GM21576 (cell line): Measurements from ENCODE around the gene LIPE.
"Not testable (repeated sequence)": the region's sequence is repeated elsewhere in the genome, so short reads cannot be mapped to it uniquely, and the experiment has no call there.

Source experiments
- ATAC-seq: cut with Tn5 transposase; IDR thresholded peaks from one replicate; pipeline ENCODE4 v1.9.1; 2021; ENCODE audit warnings: mild to moderate bottlenecking, moderate library complexity; ENCODE audit not compliant: unreplicated experiment

The LIPE gene, protein sequence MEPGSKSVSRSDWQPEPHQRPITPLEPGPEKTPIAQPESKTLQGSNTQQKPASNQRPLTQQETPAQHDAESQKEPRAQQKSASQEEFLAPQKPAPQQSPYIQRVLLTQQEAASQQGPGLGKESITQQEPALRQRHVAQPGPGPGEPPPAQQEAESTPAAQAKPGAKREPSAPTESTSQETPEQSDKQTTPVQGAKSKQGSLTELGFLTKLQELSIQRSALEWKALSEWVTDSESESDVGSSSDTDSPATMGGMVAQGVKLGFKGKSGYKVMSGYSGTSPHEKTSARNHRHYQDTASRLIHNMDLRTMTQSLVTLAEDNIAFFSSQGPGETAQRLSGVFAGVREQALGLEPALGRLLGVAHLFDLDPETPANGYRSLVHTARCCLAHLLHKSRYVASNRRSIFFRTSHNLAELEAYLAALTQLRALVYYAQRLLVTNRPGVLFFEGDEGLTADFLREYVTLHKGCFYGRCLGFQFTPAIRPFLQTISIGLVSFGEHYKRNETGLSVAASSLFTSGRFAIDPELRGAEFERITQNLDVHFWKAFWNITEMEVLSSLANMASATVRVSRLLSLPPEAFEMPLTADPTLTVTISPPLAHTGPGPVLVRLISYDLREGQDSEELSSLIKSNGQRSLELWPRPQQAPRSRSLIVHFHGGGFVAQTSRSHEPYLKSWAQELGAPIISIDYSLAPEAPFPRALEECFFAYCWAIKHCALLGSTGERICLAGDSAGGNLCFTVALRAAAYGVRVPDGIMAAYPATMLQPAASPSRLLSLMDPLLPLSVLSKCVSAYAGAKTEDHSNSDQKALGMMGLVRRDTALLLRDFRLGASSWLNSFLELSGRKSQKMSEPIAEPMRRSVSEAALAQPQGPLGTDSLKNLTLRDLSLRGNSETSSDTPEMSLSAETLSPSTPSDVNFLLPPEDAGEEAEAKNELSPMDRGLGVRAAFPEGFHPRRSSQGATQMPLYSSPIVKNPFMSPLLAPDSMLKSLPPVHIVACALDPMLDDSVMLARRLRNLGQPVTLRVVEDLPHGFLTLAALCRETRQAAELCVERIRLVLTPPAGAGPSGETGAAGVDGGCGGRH

GRCh38 chr19:42427313-42427712, at the start of gene LIPE:
Gene LIPE (minus strand): TSS chr19:42427388. CDS start chr19:42427149, 239 bp downstream.
- no peak for ATAC-seq

DNA sequence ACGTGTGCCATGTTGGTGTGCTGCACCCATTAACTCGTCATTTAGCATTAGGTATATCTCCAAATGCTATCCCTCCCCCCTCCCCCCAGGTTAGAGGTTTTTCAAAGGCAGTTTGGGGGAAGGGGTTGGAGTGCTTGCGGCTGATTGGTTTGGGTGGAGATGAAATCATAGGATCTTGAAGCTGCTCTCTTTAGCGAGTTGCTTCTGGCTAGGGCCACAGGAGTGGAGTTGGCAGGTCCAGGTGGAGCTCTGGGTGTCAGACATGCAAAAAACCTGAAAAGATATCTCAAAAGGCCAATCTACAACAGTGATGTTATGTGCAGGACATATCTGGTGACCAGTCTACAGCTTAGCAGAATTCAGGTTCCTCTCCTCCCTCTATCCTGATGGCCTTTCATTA, 48.2 kb upstream of the LIPE start:
- ATAC-seq: no peak

DNA sequence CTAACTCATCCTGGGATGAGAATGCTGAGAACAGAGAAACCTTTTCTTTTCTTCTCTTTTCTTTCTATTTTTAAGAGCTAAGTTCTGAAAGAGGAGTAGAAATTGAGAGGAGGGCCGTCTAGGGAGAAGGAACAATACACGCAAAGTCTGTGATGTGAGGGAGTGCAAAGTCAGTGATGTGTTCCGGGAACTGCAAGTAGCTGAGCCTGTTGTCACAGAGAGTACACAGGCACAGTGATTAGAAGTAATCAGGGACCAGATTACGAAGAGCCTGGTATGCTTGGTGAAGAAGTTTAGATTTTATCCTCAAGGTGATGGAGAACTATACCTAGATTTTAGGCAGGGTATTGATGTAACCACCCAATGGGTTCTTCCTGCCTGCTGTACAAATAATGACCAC, 47.6 kb upstream of the LIPE start:
- no peak for ATAC-seq

DNA sequence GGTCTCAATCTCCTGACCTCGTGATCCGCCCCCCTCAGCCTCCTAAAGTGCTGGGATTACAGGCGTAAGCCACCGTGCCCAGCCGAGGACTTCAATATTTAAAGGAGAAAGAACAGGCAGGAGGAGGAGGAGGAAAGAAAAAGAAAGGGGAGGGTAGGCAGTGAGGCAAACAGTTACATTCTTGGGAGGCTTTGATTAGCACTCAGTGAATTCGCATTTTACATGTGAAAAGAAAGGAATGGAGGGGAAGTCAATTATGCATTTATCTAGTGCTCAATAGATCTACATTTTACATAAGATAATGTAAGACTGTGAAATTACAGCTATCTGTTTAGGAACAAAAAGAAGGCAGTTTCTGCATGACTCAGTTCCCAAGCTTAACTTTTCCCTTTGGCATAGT, 46.5 kb upstream of the LIPE start:
- no peak for ATAC-seq

DNA sequence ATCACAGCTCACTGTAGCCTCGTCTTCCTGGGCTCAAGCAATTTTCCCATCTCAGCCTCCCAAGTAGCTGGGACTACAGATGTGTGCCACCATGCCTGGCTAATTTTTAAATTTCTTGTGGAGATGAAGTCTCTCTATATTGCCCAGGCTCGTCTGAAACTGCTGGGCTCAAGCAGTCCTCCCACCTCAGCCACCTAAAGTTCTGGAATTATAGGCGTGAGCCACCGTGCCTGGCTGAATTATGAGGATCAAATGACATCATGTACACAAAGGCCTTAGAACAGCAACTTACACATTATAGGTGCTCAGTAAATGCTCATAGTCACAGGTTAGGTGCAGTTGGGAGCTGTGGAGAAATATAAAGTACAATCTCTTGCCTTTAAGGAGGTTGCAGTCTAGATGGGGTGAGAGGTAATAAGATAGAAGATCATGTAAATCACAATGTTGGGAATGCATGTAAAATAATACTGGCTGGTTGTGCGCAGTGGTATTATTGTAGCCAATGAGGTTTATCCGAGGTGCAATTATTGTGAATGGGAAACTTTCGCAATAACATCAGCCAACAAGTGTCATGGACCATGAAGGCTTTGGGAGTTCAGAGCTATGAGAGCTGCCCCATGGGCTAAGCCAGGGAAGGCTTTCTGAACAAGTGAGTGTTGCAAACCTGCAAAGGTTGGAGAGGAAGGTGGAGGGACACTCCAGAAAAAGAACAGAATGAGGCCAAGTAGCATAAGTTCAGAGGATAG, 45.4 kb upstream of the LIPE start:
- ATAC-seq: no peak

DNA sequence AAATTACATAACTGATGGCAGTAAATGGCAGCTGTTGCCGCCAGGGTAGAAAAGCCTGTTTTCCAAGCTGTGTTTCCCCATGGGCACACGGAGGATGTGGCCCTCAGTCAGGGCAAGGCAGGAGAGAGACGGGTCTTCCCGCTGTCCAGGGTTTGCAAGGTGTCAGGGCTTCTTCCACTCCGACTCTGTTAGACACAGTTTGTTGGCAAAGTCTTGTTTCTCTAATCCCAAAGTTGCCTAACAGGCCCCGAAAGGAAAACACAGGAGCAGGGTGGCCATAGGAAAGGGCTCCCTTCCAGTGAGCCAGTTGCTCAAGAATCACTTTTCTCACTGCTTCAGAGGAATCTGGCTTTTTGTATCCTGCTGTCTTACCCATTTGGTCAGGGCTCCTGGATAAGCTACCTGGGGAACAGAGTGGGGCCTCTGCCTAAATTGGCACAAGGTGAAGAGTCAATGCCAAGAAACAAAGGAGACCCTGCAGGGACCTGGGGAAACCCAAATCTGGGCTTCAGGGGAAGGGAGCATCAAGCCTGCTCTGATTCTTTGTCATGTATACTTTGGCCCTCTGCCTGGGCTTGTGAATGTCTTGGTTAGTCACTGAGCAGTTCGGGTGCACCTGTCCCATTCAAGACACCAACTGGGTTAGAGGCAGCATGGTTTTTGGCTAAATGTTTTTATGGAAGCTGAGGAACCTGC, 44.5 kb upstream of the LIPE start:
- no peak for ATAC-seq

DNA sequence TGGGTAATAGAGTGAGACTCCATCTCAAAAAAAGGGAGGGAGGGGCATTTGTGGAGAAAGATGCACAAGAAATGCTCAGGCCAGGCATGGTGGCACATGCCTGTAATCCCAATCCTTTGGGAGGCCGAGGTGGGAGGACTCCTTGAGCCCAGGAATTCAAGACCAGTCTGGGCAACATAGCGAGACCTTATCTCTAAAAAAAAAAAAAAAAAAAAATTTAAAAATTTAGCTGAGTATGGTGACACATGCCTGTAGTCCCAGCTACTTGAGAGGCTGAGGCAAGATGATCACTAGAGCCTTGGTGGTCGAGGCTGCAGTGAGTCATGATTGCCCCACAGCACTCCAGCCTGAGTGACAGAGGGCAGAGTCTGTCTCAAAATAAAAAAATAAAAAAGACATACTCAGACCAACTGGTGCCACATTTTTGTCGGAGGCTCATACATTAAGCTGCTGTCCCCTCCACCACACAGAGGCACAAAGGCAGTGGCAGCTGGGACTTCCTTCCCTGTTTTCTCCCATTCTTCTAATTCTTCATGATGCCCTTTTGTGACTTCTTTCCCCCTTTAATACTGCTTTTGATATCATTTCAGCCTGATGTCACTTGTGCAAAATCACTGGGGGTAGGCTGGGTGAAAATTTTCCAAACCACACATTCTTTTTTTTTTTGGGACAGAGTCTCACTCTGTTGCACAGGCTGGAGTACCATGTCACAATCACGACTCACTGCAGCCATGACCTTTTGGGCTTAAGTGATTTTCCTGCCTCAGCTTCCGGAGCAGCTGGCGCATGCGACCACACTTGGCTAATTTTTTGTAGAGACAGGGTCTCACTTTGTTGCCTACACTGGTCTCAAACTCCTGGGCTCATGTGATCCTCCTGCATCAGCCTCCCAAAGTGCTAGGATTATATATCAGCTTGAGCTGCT, 42.4 kb upstream of the LIPE start:
- ATAC-seq: no peak

DNA sequence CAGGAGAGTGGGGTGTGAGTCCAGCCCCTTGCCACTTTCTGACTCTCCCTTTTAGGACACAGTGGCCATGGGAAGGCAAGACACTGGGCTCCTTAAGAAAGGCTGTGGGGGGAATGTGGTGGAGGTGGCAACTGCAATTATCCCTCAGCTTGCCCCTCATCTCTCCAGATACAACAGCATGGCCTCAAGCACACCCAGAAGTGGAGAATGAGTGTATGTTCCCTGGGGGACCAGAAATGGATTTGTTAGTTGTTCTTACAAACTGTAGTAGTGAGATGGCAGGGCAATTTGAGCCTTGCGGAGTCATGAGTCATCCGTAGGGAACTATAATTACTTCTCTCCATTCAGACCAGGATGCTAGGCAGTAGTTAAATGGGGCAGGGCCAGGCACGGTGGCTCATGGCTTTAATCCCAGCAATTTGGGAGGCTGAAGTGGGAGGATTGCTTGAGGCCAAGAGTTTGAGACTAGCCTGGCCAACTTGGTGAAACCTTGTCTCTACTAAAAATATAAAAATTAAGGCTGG, 41.1 kb upstream of the LIPE start:
- ATAC-seq: no peak

- no peak for ATAC-seq
Measured at GRCh38 chr19:42467183-42467760, 40.1 kb upstream of the LIPE start.

DNA sequence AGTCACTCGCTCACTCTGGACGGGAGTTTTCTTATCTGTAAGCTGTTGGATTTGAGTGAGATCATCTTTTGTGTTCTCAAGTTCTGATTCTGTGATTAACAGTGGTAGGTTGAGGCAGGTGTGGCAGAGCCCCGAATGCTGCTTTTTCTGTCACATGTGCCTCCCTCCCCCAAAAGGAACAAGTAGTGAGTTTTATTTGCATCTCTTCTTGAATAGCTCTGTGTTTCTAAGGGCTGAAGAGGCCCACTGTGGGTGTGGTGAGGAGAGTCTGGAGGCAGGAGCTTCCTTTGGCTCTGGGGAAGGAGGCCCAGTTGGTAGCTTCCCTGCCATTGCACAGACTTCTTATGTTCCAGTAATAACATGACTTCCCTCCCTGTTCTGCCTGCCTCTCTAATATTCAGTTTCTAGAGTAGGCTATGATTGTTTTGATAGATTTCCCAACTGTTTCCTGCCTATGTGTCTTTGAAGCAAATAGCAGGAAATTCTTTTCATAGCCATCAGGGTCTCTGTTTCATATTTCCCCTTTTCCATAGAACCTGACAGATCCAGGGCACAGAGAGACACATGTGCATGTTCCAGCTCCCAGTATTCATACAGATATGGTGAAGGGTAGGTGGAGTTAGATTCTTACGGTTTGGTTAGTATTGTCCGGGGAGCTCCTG, 39.5 kb upstream of the LIPE start:
- ATAC-seq: no peak

- peak; percentile 76 for ATAC-seq
Measured at GRCh38 chr19:42465827-42466280, 38.7 kb upstream of the LIPE start.

GRCh38 chr19:42461700-42462324, 34.6 kb upstream of the LIPE start:
- no peak for ATAC-seq

DNA sequence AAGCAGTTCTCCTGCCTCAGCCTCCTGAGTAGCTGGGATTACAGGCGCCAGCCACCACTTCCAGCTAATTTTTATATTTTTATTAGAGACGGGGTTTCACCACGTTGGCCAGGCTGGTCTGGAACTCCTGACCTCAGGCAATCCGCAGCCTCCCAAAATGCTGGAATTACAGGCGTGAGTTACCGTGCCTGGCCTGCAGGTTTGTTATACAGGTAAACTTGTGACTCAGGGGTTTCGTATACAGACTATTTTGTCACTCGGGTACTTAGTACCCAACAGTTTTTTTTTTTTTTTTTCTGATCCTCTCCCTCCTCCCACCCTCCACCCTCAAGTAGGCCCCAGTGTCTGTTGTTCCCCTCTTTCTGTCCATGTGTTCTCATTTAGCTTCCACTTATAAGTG, 34.0 kb upstream of the LIPE start:
- not testable (repeated sequence) for ATAC-seq

GRCh38 chr19:42459926-42460325, 32.7 kb upstream of the LIPE start:
- ATAC-seq: no peak

DNA sequence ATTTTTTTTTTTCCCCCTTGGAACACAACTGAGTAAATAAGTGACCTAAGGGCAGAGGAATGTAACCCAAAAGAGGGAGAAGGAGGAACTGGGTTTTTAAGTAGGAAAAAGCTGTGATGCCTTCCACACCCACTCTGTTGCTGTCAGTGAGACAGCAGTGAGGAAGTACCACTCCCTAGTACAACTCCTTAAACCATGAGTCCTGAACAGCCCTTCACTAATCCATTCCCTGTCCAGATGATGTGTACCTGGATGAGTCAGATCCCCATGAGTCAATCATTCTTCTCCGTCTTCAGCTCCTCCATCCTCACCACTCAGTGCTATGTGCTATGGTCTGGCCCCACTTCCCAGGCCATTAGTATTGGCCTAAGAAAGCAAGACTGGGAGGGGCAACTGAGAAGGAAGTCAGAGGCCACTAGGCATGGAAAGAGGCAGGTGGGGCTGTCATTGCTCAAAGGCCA, 28.5 kb upstream of the LIPE start:
- ATAC-seq: no peak

GRCh38 chr19:42455086-42455485, 27.9 kb upstream of the LIPE start:
- no peak for ATAC-seq

- no peak for ATAC-seq
Measured at GRCh38 chr19:42452590-42452989, 25.4 kb upstream of the LIPE start.
